Progenitor cell of endocrine pancreas (in vitro differentiated cells): ENCODE results near the gene FBXW11. TPM values are rescaled to one million over a fixed set of nuclear protein-coding genes. Genes with fewer than 3 reads are reported as not detected.
A peak's percentile ranks its signal among the peaks of the same experiment; 100 is the strongest.
"Not testable (repeated sequence)": the region's sequence is repeated elsewhere in the genome, so short reads cannot be mapped to it uniquely, and the experiment has no call there.

ENCODE experiments used
- DNase-seq: peaks from one replicate; pipeline ENCODE4 v3.0.0; 2021; ENCODE audit warnings: low spot score; ENCODE audit not compliant: unreplicated experiment
- H3K27ac Mint-ChIP-seq: 2 replicates; pipeline ENCODE4 v1.8.0; 2021; ENCODE audit warnings: mild to moderate bottlenecking, moderate library complexity, mixed read lengths
- H3K27me3 Mint-ChIP-seq: 2 replicates; pipeline ENCODE4 v1.8.0; 2021; ENCODE audit warnings: mixed read lengths
- H3K36me3 Mint-ChIP-seq: 2 replicates; pipeline ENCODE4 v1.8.0; 2022; ENCODE audit warnings: mixed read lengths; ENCODE audit not compliant: insufficient read depth
- H3K4me1 Mint-ChIP-seq: 2 replicates; pipeline ENCODE4 v1.8.0; 2021; ENCODE audit warnings: low read depth, mixed read lengths
- H3K4me3 Mint-ChIP-seq: 2 replicates; pipeline ENCODE4 v1.8.0; 2021; ENCODE audit warnings: low read depth, mild to moderate bottlenecking, moderate library complexity, mixed read lengths
- H3K9me3 Mint-ChIP-seq: 2 replicates; pipeline ENCODE4 v1.8.0; 2021; ENCODE audit warnings: low read depth, mixed read lengths
- total RNA-seq: library from RNA; stranded (reverse); gene quantifications from 2 replicates; pipeline ENCODE4 v1.2.1, GENCODE V29; 2021
- TF ChIP-seq, protein P1 (sequence below): fragments of 200-600 bp; sonication (generic); IDR thresholded peaks from one replicate; pipeline ENCODE4 v1.5.0; 2021; ENCODE audit warnings: antibody characterized with exemption, mild to moderate bottlenecking; ENCODE audit not compliant: unreplicated experiment

The FBXW11 gene
- total RNA-seq, 1 donor from 2014 or later, result 63.5 TPM

DNA sequence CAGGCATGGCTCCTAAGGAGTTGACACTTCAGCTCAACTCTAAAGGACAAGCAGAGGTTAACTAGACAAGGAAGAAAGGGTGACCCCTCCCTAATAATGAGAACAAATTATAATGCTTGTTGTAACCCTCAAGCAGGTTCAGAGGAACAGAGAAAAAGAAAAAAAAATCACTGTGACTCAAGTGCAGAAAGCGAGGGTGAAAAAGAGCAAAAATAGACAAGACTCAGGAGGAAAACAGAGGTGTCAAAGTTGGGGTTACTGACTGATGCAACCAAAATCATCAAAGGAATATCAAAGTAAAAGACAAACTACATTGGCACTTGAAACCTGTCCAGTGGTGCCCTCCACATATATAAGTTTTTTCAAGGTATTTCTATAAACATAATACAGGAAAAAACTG is 28.4 kb downstream of the FBXW11 start:
- Mint-ChIP-seq H3K4me1 (peaks cover 8% of the 10 kb centered on the region), H3K36me3 (peaks cover 24% of the 10 kb centered on the region), H3K27me3 (no peaks in the 10 kb centered on the region), H3K9me3 (peaks cover 14% of the 10 kb centered on the region), H3K4me3 (no peak overlapping the region), H3K27ac (peak overlapping the region; percentile 2)
- TF ChIP-seq, protein P1, sequence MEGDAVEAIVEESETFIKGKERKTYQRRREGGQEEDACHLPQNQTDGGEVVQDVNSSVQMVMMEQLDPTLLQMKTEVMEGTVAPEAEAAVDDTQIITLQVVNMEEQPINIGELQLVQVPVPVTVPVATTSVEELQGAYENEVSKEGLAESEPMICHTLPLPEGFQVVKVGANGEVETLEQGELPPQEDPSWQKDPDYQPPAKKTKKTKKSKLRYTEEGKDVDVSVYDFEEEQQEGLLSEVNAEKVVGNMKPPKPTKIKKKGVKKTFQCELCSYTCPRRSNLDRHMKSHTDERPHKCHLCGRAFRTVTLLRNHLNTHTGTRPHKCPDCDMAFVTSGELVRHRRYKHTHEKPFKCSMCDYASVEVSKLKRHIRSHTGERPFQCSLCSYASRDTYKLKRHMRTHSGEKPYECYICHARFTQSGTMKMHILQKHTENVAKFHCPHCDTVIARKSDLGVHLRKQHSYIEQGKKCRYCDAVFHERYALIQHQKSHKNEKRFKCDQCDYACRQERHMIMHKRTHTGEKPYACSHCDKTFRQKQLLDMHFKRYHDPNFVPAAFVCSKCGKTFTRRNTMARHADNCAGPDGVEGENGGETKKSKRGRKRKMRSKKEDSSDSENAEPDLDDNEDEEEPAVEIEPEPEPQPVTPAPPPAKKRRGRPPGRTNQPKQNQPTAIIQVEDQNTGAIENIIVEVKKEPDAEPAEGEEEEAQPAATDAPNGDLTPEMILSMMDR, result no peak
- no peak for DNase-seq

- H3K4me3 Mint-ChIP-seq, H3K4me1 Mint-ChIP-seq: not testable (repeated sequence)
Measured at GRCh38 chr5:171977244-171977950, 29.0 kb downstream of the FBXW11 start.

DNA sequence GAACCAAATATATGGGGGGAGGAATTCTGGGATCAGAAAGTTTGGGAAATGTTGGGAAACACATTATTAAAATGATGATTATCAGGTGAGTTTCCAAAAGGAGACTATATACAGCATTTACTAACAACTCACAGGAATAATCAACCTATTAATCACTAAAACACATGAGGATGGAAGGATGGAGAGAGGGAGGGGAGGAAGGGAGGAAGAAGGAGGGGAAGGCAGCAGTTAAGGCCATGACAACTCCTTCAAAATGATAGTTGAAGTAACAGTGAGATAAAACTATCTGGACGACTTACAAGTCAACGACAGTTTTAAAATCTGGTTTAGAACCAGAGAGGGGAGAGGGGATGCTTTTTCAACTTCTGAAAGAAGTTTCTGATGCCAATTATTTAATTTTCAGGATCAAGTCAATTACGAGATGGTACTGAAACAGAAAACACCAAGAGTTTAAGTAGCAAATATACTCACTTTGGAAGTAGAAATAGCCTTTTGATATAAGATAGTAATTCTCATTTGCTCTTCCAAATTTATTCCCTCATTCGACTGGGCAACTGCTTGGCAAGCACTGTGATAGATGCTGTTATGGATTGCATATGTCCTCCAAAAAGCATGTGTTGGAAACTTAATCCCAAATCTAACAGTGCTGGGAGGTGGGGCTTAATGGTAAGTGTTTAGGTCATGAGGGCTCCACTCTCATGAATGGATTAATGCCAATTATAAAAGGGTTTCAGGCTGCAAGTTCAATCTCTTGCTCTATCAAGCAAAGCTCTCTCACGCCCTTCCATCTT is 30.4 kb downstream of the FBXW11 start:
- Mint-ChIP-seq H3K36me3 (peaks cover 15% of the 10 kb centered on the region), H3K9me3 (peaks cover 7% of the 10 kb centered on the region), H3K27ac (no peak overlapping the region), H3K4me1 (peaks cover 10% of the 10 kb centered on the region), H3K4me3 (no peak overlapping the region), H3K27me3 (no peaks in the 10 kb centered on the region)
- no peak for DNase-seq
- TF ChIP-seq, protein P1, result no peak

More at GRCh38 chr5:171977244-171977950, 29.0 kb downstream of the FBXW11 start:
- Mint-ChIP-seq H3K27ac (peak overlapping the region; percentile 2), H3K9me3 (peaks cover 14% of the 10 kb centered on the region), H3K36me3 (peaks cover 24% of the 10 kb centered on the region)
- DNase-seq, H3K27me3 Mint-ChIP-seq: not testable (repeated sequence)

GRCh38 chr5:171975262-171975876 is 31.1 kb downstream of the FBXW11 start:
- H3K4me1 Mint-ChIP-seq, result peaks cover 10% of the 10 kb centered on the region
- H3K27me3 Mint-ChIP-seq, result no peaks in the 10 kb centered on the region
- no peak for DNase-seq
- no peak overlapping the region for H3K27ac Mint-ChIP-seq
- no peak overlapping the region for H3K4me3 Mint-ChIP-seq
- H3K9me3 Mint-ChIP-seq, result peaks cover 7% of the 10 kb centered on the region
- TF ChIP-seq, protein P1, result no peak
- H3K36me3 Mint-ChIP-seq, result peaks cover 15% of the 10 kb centered on the region

- Mint-ChIP-seq H3K36me3 (peaks cover 2% of the 10 kb centered on the region), H3K27ac (peak overlapping the region; percentile 22), H3K4me1 (peaks cover 21% of the 10 kb centered on the region), H3K4me3 (no peak overlapping the region), H3K27me3 (no peaks in the 10 kb centered on the region), H3K9me3 (no peaks in the 10 kb centered on the region)
- TF ChIP-seq, protein P1, result no peak
- DNase-seq, result no peak
Measured at GRCh38 chr5:171970826-171971225, 35.6 kb downstream of the FBXW11 start.
